NCI-H2196 treated with DMSO at 0.1 percent for 48 hours (cell line): ENCODE data around the gene RAB44.
A peak's percentile ranks its signal among the peaks of the same experiment; 100 is the strongest.

ENCODE experiments used
- DNase-seq: peaks from one replicate; lab custom pipeline; 2025; ENCODE audit not compliant: unreplicated experiment; lab: John Stamatoyannopoulos, UW

RAB44 gene

GRCh38 chr6:36666826-36667591 is 30.6 kb upstream of the RAB44 start:
- DNase-seq = peak; percentile 85

DNA sequence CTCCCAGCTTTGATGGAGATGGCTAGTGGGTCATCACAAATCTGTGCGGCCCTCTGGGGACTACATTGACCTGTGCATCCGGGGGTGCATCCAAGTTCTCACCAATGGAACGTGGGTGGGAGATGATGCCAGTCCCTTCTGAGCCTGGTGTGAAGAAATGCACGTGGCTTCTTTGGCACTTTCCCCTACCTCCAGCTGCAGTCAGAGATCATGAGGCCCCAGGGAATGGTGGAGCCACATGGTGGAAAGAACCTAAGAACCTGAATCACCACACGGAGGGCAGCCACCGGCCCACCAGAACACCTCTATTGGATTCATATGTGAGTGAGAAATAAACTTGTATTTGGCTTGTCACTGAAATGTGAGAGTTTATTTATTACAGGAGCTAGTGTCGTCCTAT is 29.0 kb upstream of the RAB44 start:
- no peak for DNase-seq

DNA sequence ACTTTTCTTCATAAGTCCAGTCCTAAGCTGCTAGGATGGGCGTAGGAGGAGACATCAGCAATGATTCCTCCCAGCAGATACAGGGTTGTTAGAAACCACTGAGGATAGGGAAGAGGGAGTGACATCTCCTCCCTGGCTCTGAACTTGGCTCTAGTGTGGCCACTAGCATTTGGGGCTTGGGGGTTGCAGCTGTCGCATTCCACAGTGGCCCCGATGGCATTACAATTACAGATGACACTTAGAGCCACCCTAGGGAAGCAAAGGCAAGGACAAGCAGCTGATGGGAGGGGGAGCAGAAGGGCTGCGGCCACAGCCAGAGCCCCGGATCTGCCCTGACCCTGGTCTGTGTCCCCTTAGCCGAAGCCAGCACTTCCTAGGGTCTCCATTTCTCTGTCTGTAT is 28.6 kb upstream of the RAB44 start:
- no peak for DNase-seq

DNA sequence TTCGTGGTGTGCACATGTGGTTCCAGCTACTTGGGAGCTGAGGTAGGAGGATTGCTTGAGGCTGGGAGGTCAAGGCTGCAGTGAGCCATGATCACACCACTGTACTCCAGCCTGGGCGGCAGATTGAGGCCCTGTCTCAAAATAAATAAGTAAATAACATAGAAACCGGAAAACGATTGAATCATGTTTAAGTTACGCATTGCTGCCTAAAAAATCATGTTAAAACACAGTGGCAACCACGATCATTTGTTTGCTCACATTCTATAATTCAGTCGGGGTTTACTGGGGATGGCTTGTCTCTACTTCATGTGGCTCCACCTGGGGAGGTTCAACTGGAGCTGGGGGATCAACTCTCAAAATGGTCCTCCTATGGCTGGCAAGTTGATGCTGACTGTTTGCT is 27.4 kb upstream of the RAB44 start:
- no peak for DNase-seq

GRCh38 chr6:36671687-36672375 is 25.8 kb upstream of the RAB44 start:
- DNase-seq = no peak

- no peak for DNase-seq
Measured at GRCh38 chr6:36673882-36674281, 23.7 kb upstream of the RAB44 start.

- DNase-seq = no peak
Measured at GRCh38 chr6:36674942-36675341, 22.7 kb upstream of the RAB44 start.

DNA sequence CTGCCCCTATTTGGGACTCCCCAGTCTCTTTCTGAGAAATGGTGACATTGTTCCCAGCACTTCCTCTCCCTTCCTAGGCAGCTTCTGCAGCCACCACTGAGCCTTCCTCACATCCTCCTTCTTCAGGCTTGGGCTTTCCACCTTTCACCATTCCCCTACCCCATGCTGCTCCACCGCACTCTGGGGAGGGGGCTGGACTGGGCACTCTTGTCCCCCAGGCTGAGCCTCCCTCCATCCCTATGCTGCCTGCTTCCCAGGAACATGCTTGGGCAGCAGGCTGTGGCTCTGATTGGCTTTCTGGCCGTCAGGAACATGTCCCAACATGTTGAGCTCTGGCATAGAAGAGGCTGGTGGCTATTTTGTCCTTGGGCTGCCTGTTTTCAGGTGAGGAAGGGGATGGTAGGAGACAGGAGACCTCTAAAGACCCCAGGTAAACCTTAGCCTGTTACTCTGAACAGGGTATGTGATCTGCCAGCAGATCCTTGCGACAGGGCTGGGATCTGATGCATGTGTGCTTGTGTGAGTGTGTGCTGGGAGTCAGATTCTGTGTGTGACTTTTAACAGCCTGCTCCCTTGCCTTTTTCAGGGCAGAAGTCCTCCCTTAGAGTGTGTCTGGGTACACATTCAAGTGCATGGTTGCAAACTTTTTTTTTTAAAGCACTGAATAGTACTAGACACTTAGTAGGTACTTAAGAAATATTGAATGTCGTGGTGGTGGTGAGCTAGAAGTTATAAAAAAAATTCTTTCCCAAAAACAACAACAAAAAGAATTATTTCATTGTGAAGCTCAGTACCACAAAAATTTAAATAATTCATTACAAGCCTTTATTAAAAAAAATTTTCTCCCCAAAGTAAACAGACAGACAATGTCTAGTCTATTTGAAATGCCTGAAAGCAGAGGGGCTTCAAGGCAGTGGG is 21.2 kb upstream of the RAB44 start:
- peak; percentile 45 for DNase-seq

GRCh38 chr6:36677059-36677749 is 20.4 kb upstream of the RAB44 start:
- DNase-seq = peak; percentile 35

- DNase-seq = no peak
Measured at GRCh38 chr6:36677753-36678487, 19.7 kb upstream of the RAB44 start.

DNA sequence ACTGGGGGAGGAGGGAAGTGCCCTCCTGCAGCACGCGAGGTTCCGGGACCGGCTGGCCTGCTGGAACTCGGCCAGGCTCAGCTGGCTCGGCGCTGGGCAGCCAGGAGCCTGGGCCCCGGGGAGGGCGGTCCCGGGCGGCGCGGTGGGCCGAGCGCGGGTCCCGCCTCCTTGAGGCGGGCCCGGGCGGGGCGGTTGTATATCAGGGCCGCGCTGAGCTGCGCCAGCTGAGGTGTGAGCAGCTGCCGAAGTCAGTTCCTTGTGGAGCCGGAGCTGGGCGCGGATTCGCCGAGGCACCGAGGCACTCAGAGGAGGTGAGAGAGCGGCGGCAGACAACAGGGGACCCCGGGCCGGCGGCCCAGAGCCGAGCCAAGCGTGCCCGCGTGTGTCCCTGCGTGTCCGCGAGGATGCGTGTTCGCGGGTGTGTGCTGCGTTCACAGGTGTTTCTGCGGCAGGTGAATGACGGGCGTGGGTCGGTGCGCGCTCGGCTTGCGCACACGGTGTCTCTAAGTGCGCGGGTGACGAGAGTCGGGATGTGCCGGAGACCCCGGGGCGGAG is 19.1 kb upstream of the RAB44 start, which contains the start of gene CDKN1A:
CDKN1A (plus strand) TSS at position 227 of the 555 bp plus-strand sequence. CDS start 5,388 bp downstream, outside the sequence.
- peak; percentile 89 for DNase-seq

- DNase-seq = peak; percentile 15
Measured at GRCh38 chr6:36679043-36679833, 18.4 kb upstream of the RAB44 start.

DNA sequence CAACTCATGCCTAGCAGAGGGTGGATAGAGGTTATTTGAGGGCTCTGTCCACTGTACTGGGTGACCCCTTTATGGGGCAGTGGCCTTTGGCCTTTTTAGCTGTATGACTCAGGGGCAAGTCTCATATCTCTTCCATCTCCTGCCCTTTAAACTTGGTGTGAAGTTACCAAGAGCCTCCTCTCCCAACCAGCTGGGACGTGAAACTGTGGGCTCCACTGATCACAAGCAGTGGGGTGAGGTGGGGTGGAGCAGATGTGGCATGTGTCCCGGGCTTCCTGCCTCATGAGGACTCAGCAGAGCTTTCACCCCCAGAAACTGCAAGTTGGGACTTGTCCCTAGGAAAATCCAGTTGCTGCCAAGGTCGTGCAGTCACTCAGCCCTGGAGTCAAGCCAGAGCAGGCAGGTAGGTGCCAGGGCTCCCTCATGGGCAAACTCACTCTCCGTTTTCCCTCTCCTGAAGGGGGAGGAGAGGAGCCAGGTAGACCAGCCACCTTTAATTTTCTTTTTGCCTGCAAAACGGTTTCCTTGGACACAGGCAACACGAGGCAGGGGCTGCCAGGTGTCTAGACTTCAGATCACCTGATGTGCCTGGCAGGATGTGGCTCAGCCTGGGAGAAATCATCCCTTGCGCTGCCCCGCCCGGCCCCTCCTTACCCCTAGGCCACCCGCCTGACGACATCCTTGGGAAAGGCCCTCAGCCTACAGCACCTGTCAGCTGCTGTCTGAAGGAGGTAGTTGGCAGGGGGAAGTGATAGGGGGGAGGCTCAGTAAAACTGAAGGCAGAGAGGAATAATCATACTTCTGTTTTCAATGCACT is 15.1 kb upstream of the RAB44 start:
- peak; percentile 99 for DNase-seq

DNA sequence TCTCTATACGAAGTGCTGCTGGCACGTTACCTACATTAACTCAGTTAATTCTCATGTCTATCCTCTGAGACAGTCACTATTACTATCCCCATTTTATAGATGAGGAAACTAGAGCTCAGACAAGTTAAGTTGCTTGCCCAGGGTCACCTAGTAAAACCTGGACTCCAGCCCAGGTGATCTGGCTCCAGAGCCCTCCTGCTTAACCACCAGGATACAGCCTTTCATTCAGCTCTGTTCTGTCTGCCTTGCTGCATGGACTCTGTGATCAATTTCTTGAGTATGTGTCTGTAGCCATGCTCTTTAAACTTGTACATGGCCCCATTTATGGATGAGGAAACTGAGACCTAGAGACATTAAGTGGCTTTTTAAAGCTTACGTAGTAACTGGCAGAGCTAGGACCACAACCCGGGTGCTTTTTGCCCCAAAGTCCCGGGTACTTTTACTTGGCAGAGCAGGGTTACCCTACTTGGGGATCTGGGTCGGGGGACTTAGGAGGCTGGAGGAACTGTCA is 14.4 kb upstream of the RAB44 start:
- DNase-seq = peak; percentile 54

DNA sequence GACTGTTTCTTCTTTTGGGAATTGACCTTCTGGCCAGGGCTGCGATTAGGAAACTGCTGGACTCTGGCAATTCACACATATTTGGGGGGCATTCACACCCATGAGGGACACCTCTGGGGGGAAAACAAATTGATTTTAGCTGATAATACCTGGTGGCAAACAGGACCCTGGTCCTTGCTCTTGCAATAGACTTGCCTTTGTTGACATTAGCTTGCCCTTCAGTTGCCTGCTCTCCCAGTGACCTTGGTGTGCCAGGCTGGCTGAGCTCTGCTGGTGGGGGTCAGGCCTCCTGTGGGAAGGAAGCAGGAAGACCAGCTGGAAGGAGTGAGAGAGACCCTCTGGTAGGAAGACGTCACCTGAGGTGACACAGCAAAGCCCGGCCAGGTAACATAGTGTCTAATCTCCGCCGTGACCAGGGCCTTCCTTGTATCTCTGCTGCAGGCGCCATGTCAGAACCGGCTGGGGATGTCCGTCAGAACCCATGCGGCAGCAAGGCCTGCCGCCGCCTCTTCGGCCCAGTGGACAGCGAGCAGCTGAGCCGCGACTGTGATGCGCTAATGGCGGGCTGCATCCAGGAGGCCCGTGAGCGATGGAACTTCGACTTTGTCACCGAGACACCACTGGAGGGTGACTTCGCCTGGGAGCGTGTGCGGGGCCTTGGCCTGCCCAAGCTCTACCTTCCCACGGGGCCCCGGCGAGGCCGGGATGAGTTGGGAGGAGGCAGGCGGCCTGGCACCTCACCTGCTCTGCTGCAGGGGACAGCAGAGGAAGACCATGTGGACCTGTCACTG is 13.8 kb upstream of the RAB44 start:
- no peak for DNase-seq

DNA sequence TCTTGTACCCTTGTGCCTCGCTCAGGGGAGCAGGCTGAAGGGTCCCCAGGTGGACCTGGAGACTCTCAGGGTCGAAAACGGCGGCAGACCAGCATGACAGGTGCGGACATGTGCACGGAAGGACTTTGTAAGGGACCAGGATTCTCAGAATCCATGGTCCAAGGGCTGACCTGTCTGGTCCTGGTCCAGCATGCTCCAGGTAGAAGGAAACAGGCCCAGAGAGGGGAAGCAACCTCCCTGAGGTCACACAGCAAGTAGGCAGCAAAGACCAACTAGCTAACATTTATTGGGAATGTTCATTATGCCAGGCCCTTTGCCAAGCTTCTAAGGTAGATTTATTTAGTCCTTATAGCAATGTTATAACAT is 13.2 kb upstream of the RAB44 start:
- DNase-seq = no peak
